ENCODE measurements around the gene RAMACL. TPM values are rescaled to one million over a fixed set of nuclear protein-coding genes. Genes with fewer than 3 reads are reported as not detected.
"Not testable (repeated sequence)": the region's sequence is repeated elsewhere in the genome, so short reads cannot be mapped to it uniquely, and the experiment has no call there.

The RAMACL gene
- total RNA-seq, 1 donor from 2014 or later = 0.20 TPM

- intact Hi-C loops (cut with micrococcal nuclease) = no loop called here
These were observed 11.4 kb upstream of the RAMACL start for GRCh38 chr6:166597711-166598440.

GRCh38 chr6:166596776-166597507 lies 10.5 kb upstream of the RAMACL start:
- intact Hi-C loops (cut with micrococcal nuclease) = no loop called here

GRCh38 chr6:166595949-166596348 lies 9.5 kb upstream of the RAMACL start:
- intact Hi-C loops (cut with micrococcal nuclease) = no loop called here

DNA sequence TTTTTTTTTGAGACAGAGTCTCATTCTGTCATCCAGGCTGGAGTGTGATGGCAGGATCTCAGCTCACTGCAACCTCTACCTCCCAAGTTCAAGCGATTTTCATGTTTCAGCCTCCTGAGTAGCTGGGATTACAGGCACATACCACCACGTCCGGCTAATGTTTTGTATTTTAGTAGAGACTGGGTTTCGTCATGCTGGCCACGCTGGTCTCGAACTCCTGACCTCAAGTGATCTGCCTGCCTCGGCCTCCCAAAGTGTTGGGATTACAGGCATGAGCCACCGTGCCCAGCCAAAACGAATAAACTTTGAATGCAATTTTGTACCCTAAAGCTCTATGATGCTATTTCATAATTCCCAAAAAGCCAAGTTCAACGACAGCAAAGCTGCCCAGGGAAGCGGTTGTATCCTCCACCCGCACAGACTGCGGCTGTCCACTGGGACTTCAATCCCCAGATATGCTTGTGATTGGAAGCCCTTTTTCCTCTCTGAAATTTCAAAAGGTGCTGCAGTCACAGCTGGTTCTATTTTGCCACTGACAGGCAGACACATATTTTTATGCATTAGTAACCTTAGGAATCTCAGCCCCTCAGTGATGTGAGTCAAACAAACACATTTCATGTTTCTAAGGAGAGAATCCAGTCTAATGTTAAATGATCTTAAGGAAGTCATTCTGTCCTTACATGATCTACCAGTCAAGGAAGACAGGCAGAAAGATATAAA lies 8.7 kb upstream of the RAMACL start:
- intact Hi-C loops (cut with micrococcal nuclease) = no loop called here

- intact Hi-C loops (cut with micrococcal nuclease) = no loop called here
These were observed 6.3 kb upstream of the RAMACL start for GRCh38 chr6:166592821-166593220.

- intact Hi-C loops (cut with micrococcal nuclease) = no loop called here
These were observed 5.6 kb upstream of the RAMACL start for GRCh38 chr6:166591961-166592520.

GRCh38 chr6:166591026-166591425 lies 4.5 kb upstream of the RAMACL start:
- intact Hi-C loops (cut with micrococcal nuclease) = no loop called here

- intact Hi-C loops (cut with micrococcal nuclease) = no loop called here
These were observed 3.5 kb upstream of the RAMACL start for GRCh38 chr6:166589786-166590574.

GRCh38 chr6:166589337-166589731 lies 2.9 kb upstream of the RAMACL start:
- intact Hi-C loops (cut with micrococcal nuclease) = no loop called here

DNA sequence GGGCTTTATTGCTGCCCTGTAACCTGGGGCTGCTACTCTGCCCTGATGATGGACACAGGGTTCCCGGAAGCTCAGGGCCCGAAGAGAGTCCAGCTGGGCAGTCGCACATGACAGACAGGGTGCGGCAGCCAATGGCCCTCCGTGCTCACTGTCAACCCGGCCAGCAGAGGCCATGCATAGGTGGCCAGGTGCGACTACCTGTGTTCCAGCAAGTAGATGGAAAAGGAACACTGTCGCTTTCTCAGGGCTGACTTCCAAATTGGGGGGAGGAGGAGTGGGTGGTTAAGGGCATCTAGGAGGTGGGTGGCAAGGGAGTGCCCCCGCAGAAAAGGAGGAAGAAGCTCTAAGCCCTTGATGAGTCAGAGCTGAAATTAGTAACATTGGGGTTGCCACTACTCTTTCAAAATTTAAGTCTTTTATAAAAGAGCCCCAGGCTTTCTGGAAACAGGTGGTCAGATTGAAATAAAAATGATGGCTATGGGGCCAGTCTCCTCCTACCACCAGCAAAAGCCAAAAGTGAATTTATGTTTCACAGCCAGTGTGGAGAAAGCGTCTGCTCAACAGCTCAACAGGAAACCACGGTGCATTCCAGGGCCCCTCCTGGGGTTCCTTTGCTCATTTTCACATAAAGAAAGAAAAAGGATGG lies 2.3 kb upstream of the RAMACL start:
- intact Hi-C loops (cut with micrococcal nuclease) = no loop called here

DNA sequence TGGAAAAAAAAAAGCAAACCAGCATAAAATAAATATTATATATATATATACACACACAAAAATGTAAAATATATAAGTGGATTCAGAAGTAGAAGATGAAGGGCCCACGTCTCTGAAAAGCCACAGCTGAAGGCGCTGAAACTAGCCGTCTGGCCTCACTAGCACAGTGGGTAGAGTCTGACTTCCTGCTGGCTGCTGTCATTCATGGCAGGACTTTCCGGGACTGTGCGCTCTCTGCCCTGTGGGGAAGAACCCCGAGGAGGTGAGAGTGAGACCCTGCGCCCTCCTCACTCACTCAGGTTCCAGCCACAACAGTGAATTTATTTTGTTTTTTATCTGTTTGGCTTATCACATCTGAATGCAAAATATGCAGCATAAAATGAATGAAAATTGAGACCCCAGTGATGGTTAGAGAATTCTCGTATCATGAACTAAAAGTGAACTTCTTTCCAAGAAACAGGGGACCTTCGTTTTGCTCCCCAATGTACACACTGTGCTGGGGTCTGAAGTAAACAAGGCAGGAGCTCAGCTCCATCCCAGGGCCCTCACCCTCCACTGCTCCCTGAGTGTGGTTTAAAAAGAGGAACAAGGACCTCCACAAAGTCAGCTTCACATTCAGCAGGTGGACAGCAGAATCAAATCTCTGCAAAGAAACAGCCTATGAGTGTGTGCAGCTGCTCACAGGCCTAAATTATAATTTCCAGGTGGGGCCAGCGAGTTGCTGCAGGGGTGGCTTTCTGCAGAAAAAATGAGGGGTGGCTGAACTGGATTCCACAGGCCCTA lies 1.3 kb upstream of the RAMACL start:
- intact Hi-C loops (cut with micrococcal nuclease) = no loop called here

GRCh38 chr6:166584853-166585429 lies 1.5 kb downstream of the RAMACL start:
- intact Hi-C loops (cut with micrococcal nuclease) = no loop called here

DNA sequence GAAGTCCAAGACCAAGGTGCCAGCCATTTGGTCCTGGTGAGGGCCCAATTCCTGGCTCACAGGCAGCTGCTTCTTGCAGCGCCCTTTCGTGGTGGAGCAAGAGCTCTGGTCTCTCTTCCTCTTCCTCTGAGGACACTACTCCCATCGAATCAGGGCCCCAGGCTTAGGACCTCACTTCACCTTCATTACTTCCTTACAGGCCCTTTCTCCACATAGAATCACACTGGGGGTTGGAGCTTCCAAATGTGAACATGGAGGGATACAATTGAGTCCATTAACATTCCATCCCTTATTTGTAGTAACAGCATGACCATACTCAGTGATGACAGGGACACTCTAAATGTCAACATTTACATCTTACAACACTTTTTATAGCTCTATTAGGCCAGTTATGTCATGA lies 2.3 kb downstream of the RAMACL start:
- intact Hi-C loops (cut with micrococcal nuclease) = no loop called here

DNA sequence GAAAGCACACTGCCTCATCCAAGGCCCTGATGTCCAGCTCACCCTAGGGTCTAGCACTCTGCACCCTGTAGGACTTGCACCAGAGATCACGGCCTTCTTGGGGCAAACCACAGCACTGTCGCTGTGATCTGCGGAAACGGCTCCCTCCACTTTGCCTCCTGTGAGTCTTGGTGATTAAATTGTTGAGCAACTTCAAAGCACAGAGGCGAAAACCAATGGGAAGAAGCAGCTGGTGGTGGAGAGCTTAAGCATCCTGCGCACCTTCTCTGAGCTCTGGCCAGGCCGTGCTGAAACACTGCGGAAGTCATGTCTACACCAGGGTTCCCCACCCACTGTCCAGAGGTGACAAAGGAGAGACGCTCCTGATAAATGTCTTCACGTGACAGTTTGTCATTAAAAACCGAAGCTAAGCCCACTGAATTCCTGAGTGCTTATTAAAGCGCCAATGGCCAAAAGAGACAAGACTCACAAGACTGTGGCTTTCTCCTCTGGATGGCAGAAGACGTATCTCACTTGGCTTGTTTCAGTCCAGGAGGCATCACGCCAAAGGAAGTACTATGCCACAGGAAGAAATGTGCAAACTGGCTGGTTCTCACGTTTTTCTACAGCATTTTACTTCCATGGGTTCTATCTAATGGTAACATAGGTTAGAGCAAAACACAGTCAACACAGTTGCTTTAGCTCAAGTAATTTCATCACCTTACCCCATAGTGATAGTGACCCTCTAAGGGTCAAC lies 3.1 kb downstream of the RAMACL start:
- intact Hi-C loops (cut with micrococcal nuclease) = no loop called here

DNA sequence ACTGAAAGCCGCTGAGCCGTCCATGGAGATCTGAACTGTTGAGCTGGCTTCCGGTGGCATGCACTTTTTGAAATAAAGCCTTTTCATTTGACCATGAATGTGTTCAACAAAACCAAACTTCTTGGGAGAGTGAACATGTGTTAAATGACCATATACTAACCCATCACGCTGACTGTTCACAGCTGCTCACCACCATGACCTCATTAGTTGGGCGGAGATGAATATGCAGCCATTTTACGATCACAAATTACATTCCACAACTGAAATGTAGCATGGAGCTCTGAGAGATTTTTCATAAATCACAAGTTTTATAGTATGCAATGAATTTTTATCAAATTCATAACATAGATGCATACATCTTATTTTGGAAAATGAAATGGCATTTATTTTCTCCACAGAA lies 4.2 kb downstream of the RAMACL start:
- intact Hi-C loops (cut with micrococcal nuclease) = no loop called here

GRCh38 chr6:166581801-166582200 lies 4.7 kb downstream of the RAMACL start:
- intact Hi-C loops (cut with micrococcal nuclease) = not testable (repeated sequence)

DNA sequence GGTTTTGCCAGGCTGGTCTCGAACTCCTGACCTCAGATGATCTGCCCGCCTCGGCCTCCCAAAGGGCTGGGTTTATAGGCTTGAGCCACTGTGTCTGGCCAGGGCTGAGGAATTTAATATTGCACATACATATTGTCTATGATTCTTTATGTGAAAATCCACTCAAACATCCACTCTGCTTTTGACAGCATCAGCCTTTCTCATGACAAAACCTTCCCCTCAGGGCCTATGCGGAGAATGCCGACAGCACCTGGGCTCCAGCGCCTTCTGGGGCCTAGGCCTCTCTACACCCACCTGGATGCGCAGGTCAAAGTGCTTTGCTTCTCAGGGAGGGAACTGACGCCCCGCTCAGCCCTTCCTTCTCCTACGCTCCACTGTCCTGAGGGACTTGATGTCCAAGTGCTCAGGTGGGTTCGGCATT lies 5.4 kb downstream of the RAMACL start:
- intact Hi-C loops (cut with micrococcal nuclease) = no loop called here

Measured in T-helper 2 cell treated with Interferon-gamma antibody and Interleukin-4, amounts not matched to agents 100 ng/mL and 5 ng/mL, for 36 hours (primary cell).